Erythroblast (primary cell): ENCODE results near the gene CHST15.
"Not testable (repeated sequence)": the region's sequence is repeated elsewhere in the genome, so short reads cannot be mapped to it uniquely, and the experiment has no call there.

Experiments
- DNase-seq, 2 experiments: peaks; one replicate each; lab custom pipeline; 2025; lab: John Stamatoyannopoulos, UW
- GATA1 ChIP-seq: IDR thresholded peaks from 2 replicates; pipeline ENCODE4 v1.6.1; 2011; ENCODE audit warnings: low read depth, mild to moderate bottlenecking, control low read depth, low read length, moderate library complexity
- POLR2A ChIP-seq: IDR thresholded peaks from 2 replicates; pipeline ENCODE4 v1.6.1; 2011; ENCODE audit warnings: mild to moderate bottlenecking, low read length

The CHST15 gene

GRCh38 chr10:124099604-124100003 lies 6.2 kb upstream of the CHST15 start:
- TF ChIP-seq GATA1 (no peak), POLR2A (no peak)
- no peak for DNase-seq

DNA sequence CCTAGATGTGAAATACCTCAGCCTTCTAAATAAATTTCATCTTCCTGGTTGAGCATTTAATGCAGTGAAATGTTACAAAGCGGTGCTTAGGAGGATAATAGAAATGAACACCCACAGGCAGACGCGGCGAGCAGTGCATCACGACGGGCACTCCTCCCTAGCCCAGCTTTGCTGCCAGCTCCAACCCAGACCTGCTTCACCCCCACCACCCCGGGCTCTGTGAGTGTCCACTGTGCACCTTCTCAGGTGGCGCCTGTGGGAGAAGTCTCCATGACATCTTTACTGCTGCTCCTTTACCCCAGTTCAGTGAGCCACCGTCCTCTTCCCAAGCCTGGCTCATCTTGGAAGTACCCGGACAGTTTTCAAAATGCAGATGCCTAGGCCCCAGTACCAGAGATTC lies 5.2 kb upstream of the CHST15 start:
- TF ChIP-seq POLR2A (no peak), GATA1 (no peak)
- no peak for DNase-seq

GRCh38 chr10:124097883-124098282 lies 4.5 kb upstream of the CHST15 start:
- no peak for TF ChIP-seq GATA1
- TF ChIP-seq POLR2A: no peak
- no peak for DNase-seq

DNA sequence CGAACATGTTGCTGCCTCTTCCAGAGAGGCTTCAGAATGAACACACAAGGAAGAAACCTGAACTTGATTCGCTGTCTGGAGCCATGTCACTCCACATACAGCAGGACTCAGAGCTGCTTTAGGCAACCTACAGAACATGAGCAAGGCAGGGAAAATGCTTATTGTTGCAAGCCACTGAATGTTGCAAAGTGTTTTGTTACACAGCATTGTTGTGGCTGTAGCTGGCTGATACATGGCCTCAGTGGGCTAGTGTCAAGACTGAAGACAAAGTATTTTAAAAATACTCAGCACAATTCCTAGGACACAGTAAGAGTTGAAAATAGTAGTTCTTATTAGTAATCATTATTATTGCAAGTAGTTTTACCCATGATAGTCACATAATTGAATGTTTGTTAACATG lies 3.1 kb upstream of the CHST15 start:
- TF ChIP-seq POLR2A (no peak), GATA1 (no peak)

DNA sequence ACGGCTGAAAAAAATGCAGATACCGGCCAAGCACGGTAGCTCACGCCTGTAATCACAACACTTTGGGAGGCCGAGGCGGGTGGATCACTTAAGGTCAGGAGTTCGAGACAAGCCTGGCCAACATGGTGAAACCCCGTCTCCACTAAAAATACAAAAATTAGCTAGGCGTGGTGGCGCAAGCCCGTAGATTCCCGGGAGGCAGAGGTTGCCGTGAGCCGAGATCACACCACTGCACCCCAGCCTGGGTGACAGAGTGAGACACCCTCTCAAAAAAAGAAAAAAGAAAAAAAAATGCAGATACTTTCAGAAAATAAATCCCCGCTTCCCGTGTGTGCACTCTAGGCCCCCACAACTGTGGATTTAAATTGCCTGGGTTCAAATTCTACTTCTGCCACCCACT lies 2.4 kb upstream of the CHST15 start:
- not testable (repeated sequence) for DNase-seq

More for the DNA sequence above, 3.1 kb upstream of the CHST15 start:
- DNase-seq: no peak

DNA sequence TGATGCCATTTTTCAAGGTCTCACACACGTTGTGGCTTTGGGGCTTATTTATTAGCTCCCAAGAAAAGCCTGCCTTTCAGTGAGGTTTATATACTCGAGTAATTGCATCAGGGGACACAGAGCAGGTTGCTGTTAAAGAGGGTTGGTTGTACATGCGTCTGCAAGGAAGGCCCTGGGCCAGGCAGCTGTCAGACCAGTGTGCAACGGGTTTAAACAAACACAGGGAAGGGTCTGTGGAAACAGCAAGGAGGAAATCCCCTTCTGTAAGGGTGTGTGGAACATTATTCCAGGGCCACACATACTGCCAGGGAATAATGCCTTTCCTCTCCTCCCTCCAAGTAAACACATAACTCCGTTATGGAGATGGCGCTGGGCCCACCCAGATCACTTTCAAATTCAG lies 1.7 kb upstream of the CHST15 start:
- DNase-seq: no peak

GRCh38 chr10:124094419-124094785 lies 1.0 kb upstream of the CHST15 start:
- TF ChIP-seq POLR2A: no peak
- TF ChIP-seq GATA1: no peak
- no peak for DNase-seq

More for the DNA sequence above, 1.7 kb upstream of the CHST15 start:
- no peak for TF ChIP-seq GATA1
- TF ChIP-seq POLR2A: no peak

DNA sequence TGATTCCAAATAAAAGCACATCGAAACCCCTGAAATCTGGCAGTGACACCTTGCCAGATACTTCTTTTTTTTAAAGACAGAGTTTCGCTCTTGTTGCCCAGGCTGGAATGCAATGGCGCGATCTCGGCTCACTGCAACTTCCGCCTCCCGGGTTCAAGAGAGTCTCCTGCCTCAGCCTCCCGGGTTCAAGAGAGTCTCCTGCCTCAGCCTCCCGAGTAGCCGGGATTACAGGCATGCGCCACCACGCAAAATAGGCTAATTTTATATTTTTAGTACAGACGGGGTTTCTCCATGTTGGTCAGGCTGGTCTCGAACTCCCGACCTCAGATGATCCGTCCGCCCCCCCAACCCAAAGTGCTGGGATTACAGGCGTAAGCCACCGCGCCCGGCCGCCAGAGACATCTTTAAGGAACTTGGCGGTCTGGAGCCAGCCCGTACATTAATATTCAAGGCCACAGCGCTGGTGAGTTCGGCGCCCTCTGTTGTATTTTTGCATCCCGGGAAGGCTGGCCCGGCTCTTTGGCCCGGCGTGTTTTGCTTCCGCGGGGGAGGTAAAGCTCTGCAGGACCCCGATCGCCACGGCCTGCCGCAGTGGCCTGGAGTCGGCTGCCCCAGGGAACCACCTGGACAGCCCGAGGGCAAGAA lies 498 bp upstream of the CHST15 start:
- not testable (repeated sequence) for DNase-seq

DNA sequence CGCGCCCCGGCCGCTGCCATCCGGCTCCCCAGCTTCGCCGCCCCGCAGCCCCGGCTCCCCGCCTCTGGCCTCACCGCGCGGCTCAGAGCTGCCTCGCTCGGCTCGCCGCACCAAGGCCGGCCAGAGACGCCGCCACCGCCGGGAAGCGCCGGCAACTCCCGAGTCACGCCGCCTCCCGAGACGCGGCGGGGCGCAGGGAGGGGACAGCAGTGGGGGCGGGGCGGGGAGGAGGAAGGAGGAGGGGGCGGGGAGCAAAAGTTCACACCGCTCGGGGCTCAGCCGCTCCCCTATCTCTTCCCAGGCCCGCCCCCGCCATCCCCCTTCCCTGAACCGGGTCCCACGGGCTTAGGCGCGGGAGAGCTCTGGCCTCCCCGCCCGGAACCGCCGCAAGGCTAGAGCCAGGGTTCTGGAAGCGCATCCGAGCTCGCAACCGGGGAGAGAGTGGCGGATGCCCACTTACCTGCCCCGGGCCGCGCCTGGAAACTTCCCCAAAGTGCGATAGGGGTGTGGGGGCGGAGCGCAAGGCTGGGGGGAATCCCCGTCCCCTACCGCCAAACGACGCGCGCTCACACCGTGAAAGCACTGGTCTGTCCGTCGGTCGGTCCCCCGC lies 1.0 kb downstream of the CHST15 start:
- no peak for TF ChIP-seq POLR2A
- TF ChIP-seq GATA1: no peak
- DNase-seq: no peak

DNA sequence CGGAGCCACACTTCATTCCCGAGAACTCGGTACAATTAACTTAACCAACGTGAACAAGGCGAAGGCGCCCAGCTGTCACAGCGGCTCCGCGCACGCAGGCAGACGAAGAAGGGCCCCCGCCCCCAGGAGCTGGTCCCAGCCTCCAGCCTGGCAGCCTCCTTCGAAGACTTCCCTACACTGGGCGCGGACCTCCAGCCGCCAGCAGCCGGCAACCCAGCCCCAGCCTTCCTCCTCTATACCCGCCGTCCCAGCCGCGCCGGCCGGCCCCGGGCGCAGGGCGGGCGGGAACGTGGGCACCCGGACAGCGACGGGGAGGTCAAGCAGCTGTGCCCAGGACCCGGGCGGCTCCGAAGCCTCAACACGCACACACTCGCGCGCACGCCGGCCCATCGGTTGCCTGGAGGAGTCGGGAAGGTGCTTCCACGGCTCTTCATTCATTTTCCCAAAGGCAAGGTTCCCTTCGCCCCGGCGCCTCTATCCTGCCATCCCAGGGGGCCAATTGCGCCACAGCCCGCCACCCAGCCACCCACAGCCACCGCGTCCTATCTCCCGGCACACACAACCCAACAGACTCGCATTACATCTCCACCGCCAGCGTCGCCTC lies 1.6 kb downstream of the CHST15 start:
- DNase-seq: no peak
- no peak for TF ChIP-seq GATA1
- TF ChIP-seq POLR2A: no peak

DNA sequence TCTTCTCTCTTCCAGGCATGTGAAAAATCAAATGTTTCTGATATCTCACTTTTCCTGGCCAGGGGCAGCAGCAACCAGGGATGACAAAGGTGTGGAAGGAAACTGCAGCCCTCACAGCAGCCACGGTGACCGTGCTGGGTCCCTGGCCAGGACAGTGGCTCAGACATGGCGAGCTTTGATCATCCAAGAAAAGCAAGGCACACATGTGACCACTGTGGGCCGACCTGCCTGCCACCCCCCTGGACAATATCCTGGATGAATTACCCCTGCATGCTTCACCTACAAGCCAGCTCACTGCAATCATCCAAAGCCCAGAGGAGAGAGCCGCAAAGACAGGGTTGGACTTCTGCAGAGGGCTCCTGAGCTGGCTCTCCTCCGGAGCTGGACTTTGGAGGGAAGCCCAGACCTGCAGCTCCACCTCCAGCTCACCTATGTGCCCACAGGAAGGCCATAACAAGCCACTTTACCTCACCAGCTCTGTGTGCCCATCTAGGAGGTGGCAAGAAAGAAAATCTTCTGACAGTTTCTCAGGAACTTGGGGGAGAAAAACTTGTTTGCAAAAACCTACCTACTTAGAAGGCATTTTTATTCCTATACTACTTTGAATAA lies 2.7 kb downstream of the CHST15 start:
- no peak for TF ChIP-seq POLR2A
- TF ChIP-seq GATA1: no peak
- DNase-seq: no peak

- no peak for DNase-seq
- TF ChIP-seq GATA1 (no peak), POLR2A (no peak)
Measured at GRCh38 chr10:124089859-124090258, 3.5 kb downstream of the CHST15 start.

GRCh38 chr10:124088915-124089314 lies 4.5 kb downstream of the CHST15 start:
- TF ChIP-seq POLR2A (no peak), GATA1 (no peak)
- DNase-seq: no peak
